Spleen (tissue), 7 donors: ENCODE measurements around the gene EID3.

Experiments
- CTCF ChIP-seq, 11 experiments: fragments of 200-600 bp in 7 of 11; fragments of 450-650 bp in 4 of 11; sonication (generic) in 4 of 11; IDR thresholded peaks in 8 of 11; conservative IDR thresholded peaks in 3 of 11; 1 replicate in 7 of 11; 2 replicates in 4 of 11; pipeline versions ENCODE4 v1.4.0 to v1.8.0; 2016 to 2021; ENCODE audit warnings: antibody characterized with exemption in 11 of 11, inconsistent platforms in 4 of 11, mild to moderate bottlenecking in 1 of 11
- POLR2A ChIP-seq, 3 donors: fragments of 450-650 bp; IDR thresholded peaks; one replicate each; pipeline ENCODE4 v1.5.1; 2017; ENCODE audit warnings: antibody characterized with exemption in 3 of 3, mild to moderate bottlenecking in 1 of 3
- donor health status: DM: no; HTN: no; CAD: no; lungs with moderate emphysema.
- donor health status: DM: no; HTN: no; CAD: no.
- donor health status: DM: no; HTN: no; CAD: no.

GRCh38 chr12:104354167-104354867 lies 50.8 kb downstream of the EID3 start:
- TF ChIP-seq CTCF (IDR thresholded peaks at IDR 0.05 in 8 of 11, conservative IDR thresholded peaks at IDR 0.05 in 3 of 11) (no peak), POLR2A (IDR thresholded peaks at IDR 0.05) (no peak)
